Measurements from ENCODE around the gene KIRREL3. TPM values are rescaled to one million over a fixed set of nuclear protein-coding genes. Genes with fewer than 3 reads are reported as not detected.

Gene KIRREL3
- total RNA-seq, 1 donor from 2014 or later, result 0.26 TPM

DNA sequence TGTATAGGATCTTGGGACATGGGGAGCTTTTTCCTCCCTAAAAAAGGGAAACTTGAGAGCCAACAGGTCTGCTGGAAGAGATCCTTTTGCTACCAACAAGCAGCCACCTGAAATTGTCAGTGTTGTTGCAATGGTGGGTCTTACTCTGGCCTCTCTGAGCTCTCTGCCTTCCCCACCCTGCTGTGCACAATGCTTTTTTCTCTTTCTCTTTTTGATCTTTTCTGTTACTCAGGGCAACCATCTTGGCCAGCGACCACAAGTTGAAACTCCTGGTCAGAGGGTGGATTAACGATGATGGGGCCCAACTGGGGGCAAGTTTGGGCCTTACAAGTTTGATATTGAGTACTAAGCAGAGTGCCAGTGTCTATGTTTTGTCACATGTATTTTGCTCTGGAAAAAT lies 155.8 kb downstream of the KIRREL3 start:
- Mint-ChIP-seq H3K27ac (no peak overlapping the region), H3K9me3 (ENCODE audit: low read depth) (no peaks in the 10 kb centered on the region), H3K4me3 (ENCODE audit: low read depth) (no peak overlapping the region), H3K4me1 (ENCODE audit: low read depth) (peaks cover 1% of the 10 kb centered on the region), H3K27me3 (peaks cover 25% of the 10 kb centered on the region), H3K36me3 (ENCODE audit: insufficient read depth) (no peaks in the 10 kb centered on the region)
- TF ChIP-seq, protein P1, sequence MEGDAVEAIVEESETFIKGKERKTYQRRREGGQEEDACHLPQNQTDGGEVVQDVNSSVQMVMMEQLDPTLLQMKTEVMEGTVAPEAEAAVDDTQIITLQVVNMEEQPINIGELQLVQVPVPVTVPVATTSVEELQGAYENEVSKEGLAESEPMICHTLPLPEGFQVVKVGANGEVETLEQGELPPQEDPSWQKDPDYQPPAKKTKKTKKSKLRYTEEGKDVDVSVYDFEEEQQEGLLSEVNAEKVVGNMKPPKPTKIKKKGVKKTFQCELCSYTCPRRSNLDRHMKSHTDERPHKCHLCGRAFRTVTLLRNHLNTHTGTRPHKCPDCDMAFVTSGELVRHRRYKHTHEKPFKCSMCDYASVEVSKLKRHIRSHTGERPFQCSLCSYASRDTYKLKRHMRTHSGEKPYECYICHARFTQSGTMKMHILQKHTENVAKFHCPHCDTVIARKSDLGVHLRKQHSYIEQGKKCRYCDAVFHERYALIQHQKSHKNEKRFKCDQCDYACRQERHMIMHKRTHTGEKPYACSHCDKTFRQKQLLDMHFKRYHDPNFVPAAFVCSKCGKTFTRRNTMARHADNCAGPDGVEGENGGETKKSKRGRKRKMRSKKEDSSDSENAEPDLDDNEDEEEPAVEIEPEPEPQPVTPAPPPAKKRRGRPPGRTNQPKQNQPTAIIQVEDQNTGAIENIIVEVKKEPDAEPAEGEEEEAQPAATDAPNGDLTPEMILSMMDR (IDR thresholded peaks at IDR 0.05; ENCODE audit: unreplicated experiment), result no peak
- DNase-seq (ENCODE audit: low spot score, unreplicated experiment), result no peak

DNA sequence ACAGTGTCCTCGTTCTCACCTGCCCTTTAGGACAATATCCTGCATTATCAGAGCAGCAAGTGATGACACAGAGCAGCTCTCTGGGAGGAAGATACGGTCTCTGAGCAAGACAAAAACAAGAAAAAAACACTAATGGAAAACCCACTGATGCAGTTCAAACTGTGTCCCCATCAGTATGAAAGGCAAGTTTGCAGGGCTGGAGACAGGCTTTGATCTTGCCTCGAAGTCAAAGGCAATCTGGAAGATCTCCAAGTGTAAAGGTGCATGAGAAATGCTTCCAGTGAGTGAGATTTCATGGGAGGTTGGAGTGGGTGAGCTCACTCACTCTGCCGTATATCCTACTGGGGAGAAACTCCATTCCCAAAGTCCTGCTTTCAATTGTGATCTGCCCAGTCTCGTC lies 157.5 kb downstream of the KIRREL3 start:
- Mint-ChIP-seq H3K4me3 (ENCODE audit: low read depth) (no peak overlapping the region), H3K36me3 (ENCODE audit: insufficient read depth) (no peaks in the 10 kb centered on the region), H3K9me3 (ENCODE audit: low read depth) (no peaks in the 10 kb centered on the region), H3K27me3 (peaks cover 30% of the 10 kb centered on the region), H3K4me1 (ENCODE audit: low read depth) (peaks cover 9% of the 10 kb centered on the region), H3K27ac (no peak overlapping the region)
- DNase-seq (ENCODE audit: low spot score, unreplicated experiment), result no peak
- TF ChIP-seq, protein P1 (IDR thresholded peaks at IDR 0.05; ENCODE audit: unreplicated experiment), result no peak

DNA sequence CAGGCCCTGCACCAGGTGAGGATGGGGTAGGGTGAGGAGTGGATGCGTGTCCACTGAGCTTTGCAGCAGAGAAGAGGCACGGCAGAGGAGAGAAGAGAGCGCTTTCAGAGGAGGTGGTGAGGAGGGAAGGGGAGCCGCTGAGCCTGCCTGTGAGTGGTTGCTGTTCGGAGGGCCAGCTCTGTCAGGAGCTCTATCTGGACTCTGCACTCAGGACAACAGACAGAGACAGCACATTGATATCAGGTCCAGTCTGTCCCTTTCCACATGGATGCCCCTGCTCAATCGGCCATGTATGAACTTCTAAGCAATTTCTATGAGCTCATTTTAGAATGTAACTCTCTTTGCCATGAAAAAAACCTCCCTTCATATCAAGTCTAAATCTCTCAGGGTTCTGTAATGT lies 158.6 kb downstream of the KIRREL3 start:
- peaks cover 36% of the 10 kb centered on the region for H3K27me3 Mint-ChIP-seq
- no peak overlapping the region for H3K27ac Mint-ChIP-seq
- no peaks in the 10 kb centered on the region for H3K36me3 Mint-ChIP-seq (ENCODE audit: insufficient read depth)
- H3K4me3 Mint-ChIP-seq (ENCODE audit: low read depth), result no peak overlapping the region
- DNase-seq (ENCODE audit: low spot score, unreplicated experiment), result no peak
- H3K9me3 Mint-ChIP-seq (ENCODE audit: low read depth), result no peaks in the 10 kb centered on the region
- H3K4me1 Mint-ChIP-seq (ENCODE audit: low read depth), result peaks cover 10% of the 10 kb centered on the region
- TF ChIP-seq, protein P1 (IDR thresholded peaks at IDR 0.05; ENCODE audit: unreplicated experiment), result no peak

DNA sequence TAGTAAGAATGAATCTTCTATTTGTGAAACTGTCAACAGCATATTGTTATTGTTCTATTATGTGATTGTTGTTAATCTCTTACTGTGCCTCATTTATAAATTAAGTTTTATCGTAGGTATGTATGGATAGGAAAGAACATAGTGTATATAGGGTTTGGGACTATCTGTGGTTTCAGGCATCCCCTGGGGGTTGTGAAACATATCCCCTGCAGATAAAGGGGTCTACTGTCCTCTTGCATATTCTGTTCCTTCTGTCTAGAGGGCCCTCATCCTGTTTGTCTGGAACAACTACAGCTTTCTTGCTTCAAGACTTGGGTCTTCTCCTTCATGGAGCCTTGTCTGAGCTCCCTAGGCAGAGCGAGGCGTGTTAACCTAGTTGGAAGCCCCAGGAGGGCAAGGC lies 159.6 kb downstream of the KIRREL3 start:
- H3K9me3 Mint-ChIP-seq (ENCODE audit: low read depth), result no peaks in the 10 kb centered on the region
- H3K27me3 Mint-ChIP-seq, result peaks cover 36% of the 10 kb centered on the region
- H3K4me1 Mint-ChIP-seq (ENCODE audit: low read depth), result peaks cover 10% of the 10 kb centered on the region
- DNase-seq (ENCODE audit: low spot score, unreplicated experiment), result no peak
- no peak overlapping the region for H3K27ac Mint-ChIP-seq
- H3K4me3 Mint-ChIP-seq (ENCODE audit: low read depth), result no peak overlapping the region
- no peaks in the 10 kb centered on the region for H3K36me3 Mint-ChIP-seq (ENCODE audit: insufficient read depth)
- TF ChIP-seq, protein P1 (IDR thresholded peaks at IDR 0.05; ENCODE audit: unreplicated experiment), result no peak

DNA sequence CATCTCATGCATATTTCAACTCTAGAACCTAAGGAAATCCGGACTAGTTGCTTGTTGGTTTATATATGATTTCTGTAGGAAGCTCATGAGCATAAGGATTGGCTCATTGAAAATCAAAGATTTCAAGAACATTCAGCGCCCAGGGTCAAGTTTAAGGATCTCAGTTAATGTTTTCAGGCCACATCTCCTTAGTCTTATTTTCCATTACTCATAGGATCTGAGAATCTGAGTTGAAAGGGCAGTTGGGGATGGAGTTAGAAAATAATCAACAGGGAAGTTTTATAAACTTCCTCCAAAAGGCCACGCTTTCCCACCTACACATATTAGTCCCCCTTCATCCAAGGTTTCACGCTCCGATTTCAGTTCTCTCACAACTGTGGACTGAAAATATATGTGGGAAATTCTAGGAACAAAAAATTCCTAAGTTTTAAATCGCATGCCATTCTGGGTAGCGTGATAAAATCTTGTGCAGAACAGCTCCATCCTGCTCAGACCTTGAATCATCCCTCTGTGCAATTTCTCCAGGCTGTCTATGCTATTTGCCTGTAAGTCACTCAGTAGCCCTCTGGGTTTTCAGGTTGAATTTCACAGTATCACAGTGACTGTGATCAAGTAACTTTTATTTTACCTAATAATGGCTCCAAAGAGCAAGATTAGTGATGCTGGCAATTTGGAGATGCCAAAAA lies 160.2 kb downstream of the KIRREL3 start:
- H3K4me1 Mint-ChIP-seq (ENCODE audit: low read depth), result peaks cover 10% of the 10 kb centered on the region
- TF ChIP-seq, protein P1 (IDR thresholded peaks at IDR 0.05; ENCODE audit: unreplicated experiment), result no peak
- no peak overlapping the region for H3K4me3 Mint-ChIP-seq (ENCODE audit: low read depth)
- H3K27ac Mint-ChIP-seq, result no peak overlapping the region
- H3K27me3 Mint-ChIP-seq, result peaks cover 36% of the 10 kb centered on the region
- DNase-seq (ENCODE audit: low spot score, unreplicated experiment), result no peak
- H3K36me3 Mint-ChIP-seq (ENCODE audit: insufficient read depth), result no peaks in the 10 kb centered on the region
- H3K9me3 Mint-ChIP-seq (ENCODE audit: low read depth), result no peaks in the 10 kb centered on the region

Data from progenitor cell of endocrine pancreas (in vitro differentiated cells).